Trophoblast cell (in vitro differentiated cells and primary cell): ENCODE measurements around the gene LIPG.
A peak's percentile ranks its signal among the peaks of the same experiment; 100 is the strongest.

ENCODE experiments used
- DNase-seq, 2 donors: peaks; one replicate each; pipeline ENCODE4 v3.0.0-alpha.2; 2016
- H2AFZ ChIP-seq: 2 replicates; pipeline ENCODE4 v1.6.1; 2013; ENCODE audit warnings: low read length, moderate library complexity, mild to moderate bottlenecking; ENCODE audit not compliant: insufficient read depth, poor library complexity
- H2AK5ac ChIP-seq: 2 replicates; pipeline ENCODE4 v1.6.1; 2013; ENCODE audit warnings: mild to moderate bottlenecking, low read length
- H2BK120ac ChIP-seq: 2 replicates; pipeline ENCODE4 v1.6.1; 2013; ENCODE audit warnings: low read length, mild to moderate bottlenecking, moderate library complexity; ENCODE audit not compliant: insufficient read depth, poor library complexity
- H2BK12ac ChIP-seq: 2 replicates; pipeline ENCODE4 v1.6.1; 2013; ENCODE audit warnings: mild to moderate bottlenecking, low read length, moderate library complexity
- H2BK5ac ChIP-seq: 2 replicates; pipeline ENCODE4 v1.6.1; 2013; ENCODE audit warnings: low read length, low read depth, moderate library complexity, mild to moderate bottlenecking; ENCODE audit not compliant: poor library complexity
- H3K14ac ChIP-seq: 2 replicates; pipeline ENCODE4 v1.6.1; 2013; ENCODE audit warnings: mild to moderate bottlenecking, low read length
- H3K18ac ChIP-seq: 2 replicates; pipeline ENCODE4 v1.6.1; 2013; ENCODE audit warnings: mild to moderate bottlenecking, low read length
- H3K23ac ChIP-seq: 2 replicates; pipeline ENCODE4 v1.6.1; 2013; ENCODE audit warnings: low read length
- H3K27ac ChIP-seq: 2 replicates; pipeline ENCODE4 v1.5.1; 2013; ENCODE audit warnings: low read depth, mild to moderate bottlenecking, inconsistent platforms, low read length, moderate library complexity
- H3K27me3 ChIP-seq: 2 replicates; pipeline ENCODE4 v1.6.1; 2013; ENCODE audit warnings: inconsistent platforms, mild to moderate bottlenecking, low read length, moderate library complexity; ENCODE audit not compliant: insufficient read depth
- H3K36me3 ChIP-seq, 2 experiments: 1 replicate in 1 of 2; 2 replicates in 1 of 2; pipeline ENCODE4 v1.6.1; 2013; ENCODE audit warnings: low read length in 2 of 2, mild to moderate bottlenecking in 2 of 2, moderate library complexity in 1 of 2; ENCODE audit not compliant: insufficient read depth in 2 of 2, control insufficient read depth in 1 of 2
- H3K4ac ChIP-seq: 2 replicates; pipeline ENCODE4 v1.6.1; 2013; ENCODE audit warnings: low read depth, mild to moderate bottlenecking, low read length, moderate library complexity
- H3K4me1 ChIP-seq, 2 experiments: 1 replicate in 1 of 2; 2 replicates in 1 of 2; pipeline ENCODE4 v1.6.1; 2013; ENCODE audit warnings: low read length in 2 of 2, mild to moderate bottlenecking in 2 of 2, moderate library complexity in 1 of 2; ENCODE audit not compliant: insufficient read depth in 2 of 2, control insufficient read depth in 1 of 2
- H3K4me2 ChIP-seq: 2 replicates; pipeline ENCODE4 v1.6.1; 2013; ENCODE audit warnings: inconsistent platforms, mild to moderate bottlenecking, low read length, moderate library complexity
- H3K4me3 ChIP-seq: 2 replicates; pipeline ENCODE4 v1.5.1; 2013; ENCODE audit warnings: mild to moderate bottlenecking, low read depth, low read length, inconsistent platforms
- H3K79me1 ChIP-seq: one replicate; pipeline ENCODE4 v1.6.1; 2013; ENCODE audit warnings: low read length
- H3K79me2 ChIP-seq: 2 replicates; pipeline ENCODE4 v1.6.1; 2013; ENCODE audit warnings: low read length, mild to moderate bottlenecking; ENCODE audit not compliant: control insufficient read depth, insufficient read depth, poor library complexity
- H3K9ac ChIP-seq: 2 replicates; pipeline ENCODE4 v1.6.1; 2013; ENCODE audit warnings: mild to moderate bottlenecking, low read length
- H3K9me3 ChIP-seq: 2 replicates; pipeline ENCODE4 v1.6.1; 2013; ENCODE audit warnings: low read depth, mild to moderate bottlenecking, control low read depth, inconsistent platforms, low read length; ENCODE audit not compliant: insufficient read depth
- H4K12ac ChIP-seq: 2 replicates; pipeline ENCODE4 v1.6.1; 2013; ENCODE audit warnings: low read depth, mild to moderate bottlenecking, low read length, moderate library complexity
- H4K8ac ChIP-seq: 2 replicates; pipeline ENCODE4 v1.6.1; 2013; ENCODE audit warnings: low read depth, mild to moderate bottlenecking, low read length, moderate library complexity
- H4K91ac ChIP-seq: one replicate; pipeline ENCODE4 v1.6.1; 2013; ENCODE audit warnings: low read depth, mild to moderate bottlenecking, low read length, moderate library complexity
- WGBS: extraction: QIAGEN DNeasy Blood & Tissue Kit; methylation state at CpG from one replicate; pipeline ENCODE4 v1.1.7; 2013; ENCODE audit warnings: missing lambda C conversion rate; ENCODE audit not compliant: insufficient read length, insufficient coverage; ENCODE audit errors: extremely low coverage; 5-methylcytosine and 5-hydroxymethylcytosine counted together

LIPG gene

GRCh38 chr18:49623571-49623970 is 61.7 kb downstream of the LIPG start:
- Histone ChIP-seq H3K14ac (no peak overlapping the region), H3K4ac (no peak overlapping the region), H3K79me2 (no peaks in the 10 kb centered on the region), H2BK5ac (no peak overlapping the region), H2BK120ac (no peak overlapping the region), H3K9me3 (no peaks in the 10 kb centered on the region), H3K4me2 (no peak overlapping the region), H3K4me3 (no peak overlapping the region), H4K8ac (no peak overlapping the region), H4K12ac (no peak overlapping the region), H3K18ac (no peak overlapping the region), H3K4me1 (peaks cover 12 to 19% of the 10 kb centered on the region in 2 experiments), H3K79me1 (no peaks in the 10 kb centered on the region), H3K23ac (no peak overlapping the region), H3K36me3 (no peaks in the 10 kb centered on the region), H2AK5ac (no peak overlapping the region), H2AFZ (no peak overlapping the region), H4K91ac (no peak overlapping the region), H2BK12ac (no peak overlapping the region), H3K9ac (no peak overlapping the region), H3K27ac (no peak overlapping the region), H3K27me3 (no peaks in the 10 kb centered on the region)
- WGBS, result no CpG with 5 or more reads among the region's 6 CpGs
- peak; percentile 44 to 84 for DNase-seq

DNA sequence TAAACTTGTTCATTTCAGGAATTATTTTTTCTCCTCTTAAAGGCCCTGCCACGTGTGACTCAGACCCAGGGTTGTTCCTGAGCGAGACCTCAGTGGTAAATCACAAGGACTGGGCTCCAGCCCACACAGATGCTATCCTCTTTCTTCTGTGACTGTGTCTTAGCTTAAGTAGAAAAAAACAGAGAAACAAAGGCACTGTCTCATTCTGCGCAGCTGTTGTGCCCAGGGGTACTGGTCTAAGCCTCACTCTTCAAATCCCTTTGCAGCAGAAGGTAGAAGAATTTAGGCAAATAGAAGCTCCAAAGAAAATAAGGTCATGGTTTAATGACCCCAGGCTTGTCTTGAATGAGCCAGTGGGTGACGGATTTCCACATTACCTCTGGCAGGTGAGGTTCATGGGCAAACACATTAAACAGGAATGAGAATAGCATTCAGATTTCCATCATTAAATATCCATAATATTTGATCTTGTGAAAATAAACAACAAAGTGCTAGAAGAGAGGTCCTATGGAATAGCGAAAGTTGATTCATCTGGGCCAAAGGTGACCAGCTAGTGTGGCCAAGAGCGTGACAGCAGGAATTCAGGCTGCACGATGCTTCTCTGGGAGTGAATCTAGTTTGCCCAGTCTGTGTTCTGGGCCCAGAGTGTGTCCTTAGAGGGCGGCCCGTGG is 63.3 kb downstream of the LIPG start:
- Histone ChIP-seq H3K18ac (no peak overlapping the region), H3K79me1 (no peaks in the 10 kb centered on the region), H3K79me2 (no peaks in the 10 kb centered on the region), H3K27ac (no peak overlapping the region), H3K27me3 (no peaks in the 10 kb centered on the region), H3K36me3 (no peaks in the 10 kb centered on the region), H3K4me1 (peaks cover 5 to 6% of the 10 kb centered on the region in 2 experiments), H3K23ac (no peak overlapping the region), H2BK120ac (no peak overlapping the region), H3K4me3 (no peak overlapping the region), H4K91ac (no peak overlapping the region), H3K14ac (no peak overlapping the region), H3K9me3 (no peaks in the 10 kb centered on the region), H4K12ac (no peak overlapping the region), H2BK5ac (no peak overlapping the region), H4K8ac (no peak overlapping the region), H3K9ac (no peak overlapping the region), H2AK5ac (no peak overlapping the region), H2BK12ac (no peak overlapping the region), H3K4me2 (no peak overlapping the region), H3K4ac (no peak overlapping the region), H2AFZ (no peak overlapping the region)
- no CpG with 5 or more reads among the region's 9 CpGs for WGBS
- DNase-seq, result peak; percentile 65 to 85

DNA sequence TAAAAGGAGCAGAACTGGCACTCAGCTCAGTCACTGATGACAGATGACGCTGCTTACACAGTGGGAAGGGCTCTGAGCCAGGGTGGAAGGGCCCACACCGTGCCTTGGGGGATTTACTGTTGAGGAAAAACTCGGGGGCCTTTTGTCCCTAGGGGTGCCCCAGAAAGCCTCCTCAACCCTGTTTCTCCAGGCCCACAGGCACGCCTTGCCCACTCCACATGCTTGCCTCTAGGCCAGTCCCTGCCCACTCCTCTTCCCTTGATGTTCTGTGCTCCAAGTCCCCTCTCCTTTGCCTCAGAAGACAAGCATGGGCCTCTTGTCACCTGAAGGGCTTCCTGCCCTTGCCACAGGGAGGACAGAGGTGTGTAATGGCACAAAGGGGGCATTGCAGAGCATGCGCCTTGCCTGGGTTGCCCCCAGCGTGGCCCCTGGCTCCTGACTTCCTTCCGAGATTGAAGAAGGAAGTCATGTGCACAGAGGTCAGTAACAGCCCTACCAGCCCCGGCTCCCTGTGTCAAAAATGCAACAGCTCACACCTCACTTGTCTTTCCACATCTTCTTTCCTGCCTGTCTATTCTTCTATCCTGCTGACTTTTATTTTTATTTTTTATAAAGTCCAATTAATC is 65.1 kb downstream of the LIPG start:
- Histone ChIP-seq H3K4me1 (peaks cover 1 to 3% of the 10 kb centered on the region in 2 experiments), H2AFZ (no peak overlapping the region), H3K14ac (no peak overlapping the region), H2BK12ac (no peak overlapping the region), H4K91ac (no peak overlapping the region), H3K4me2 (no peak overlapping the region), H4K8ac (no peak overlapping the region), H3K18ac (no peak overlapping the region), H3K79me1 (no peaks in the 10 kb centered on the region), H2BK5ac (no peak overlapping the region), H3K79me2 (no peaks in the 10 kb centered on the region), H3K4me3 (no peak overlapping the region), H3K23ac (no peak overlapping the region), H4K12ac (no peak overlapping the region), H2AK5ac (no peak overlapping the region), H3K4ac (no peak overlapping the region), H3K27ac (no peak overlapping the region), H3K27me3 (no peaks in the 10 kb centered on the region), H3K9ac (no peak overlapping the region), H3K9me3 (no peaks in the 10 kb centered on the region), H3K36me3 (no peaks in the 10 kb centered on the region), H2BK120ac (no peak overlapping the region)
- no CpG with 5 or more reads among the region's 8 CpGs for WGBS
- no peak for DNase-seq

- Histone ChIP-seq H4K12ac (no peak overlapping the region), H3K23ac (no peak overlapping the region), H3K9ac (no peak overlapping the region), H2AFZ (no peak overlapping the region), H3K4me2 (no peak overlapping the region), H3K79me2 (no peaks in the 10 kb centered on the region), H3K36me3 (no peaks in the 10 kb centered on the region), H3K4me1 (peaks cover 0 to 1% of the 10 kb centered on the region in 2 experiments), H2BK120ac (no peak overlapping the region), H2AK5ac (no peak overlapping the region), H2BK5ac (no peak overlapping the region), H3K9me3 (no peaks in the 10 kb centered on the region), H3K27me3 (no peaks in the 10 kb centered on the region), H3K27ac (no peak overlapping the region), H3K79me1 (no peaks in the 10 kb centered on the region), H3K14ac (no peak overlapping the region), H3K18ac (no peak overlapping the region), H4K8ac (no peak overlapping the region), H4K91ac (no peak overlapping the region), H2BK12ac (no peak overlapping the region), H3K4me3 (no peak overlapping the region), H3K4ac (no peak overlapping the region)
- no CpG with 5 or more reads among the region's 3 CpGs for WGBS
- DNase-seq, result no peak
Observed at GRCh38 chr18:49628119-49628518, 66.3 kb downstream of the LIPG start.
